ENCODE results near the gene WDR64.
A peak's percentile ranks its signal among the peaks of the same experiment; 100 is the strongest.
"Not testable (repeated sequence)": the region's sequence is repeated elsewhere in the genome, so short reads cannot be mapped to it uniquely, and the experiment has no call there.

The WDR64 gene

GRCh38 chr1:241684108-241684507 is 32.0 kb downstream of the WDR64 start:
- CTCF ChIA-PET = no interaction called here
- DNase-seq = no peak
- Mint-ChIP-seq H3K4me3 (no peak overlapping the region), H3K36me3 (no peaks in the 10 kb centered on the region), H3K4me1 (peaks cover 1% of the 10 kb centered on the region), H3K27ac (no peak overlapping the region), H3K27me3 (peaks cover 4% of the 10 kb centered on the region), H3K9me3 (no peaks in the 10 kb centered on the region)

GRCh38 chr1:241688940-241689368 is 36.9 kb downstream of the WDR64 start:
- CTCF ChIA-PET = interaction anchor here (1.6 kb wide), 1 partner anchor 10 kb away, joined by 3 read pairs; no protein-coding TSS in a partner anchor
- Mint-ChIP-seq H3K4me3 (no peak overlapping the region), H3K4me1 (no peaks in the 10 kb centered on the region), H3K36me3 (no peaks in the 10 kb centered on the region), H3K27me3 (no peaks in the 10 kb centered on the region), H3K9me3 (no peaks in the 10 kb centered on the region), H3K27ac (no peak overlapping the region)
- DNase-seq = no peak

GRCh38 chr1:241695246-241696171 is 43.4 kb downstream of the WDR64 start:
- CTCF ChIA-PET = no interaction called here
- H3K27ac Mint-ChIP-seq = no peak overlapping the region
- no peak overlapping the region for H3K4me3 Mint-ChIP-seq
- no peak for DNase-seq
- H3K27me3 Mint-ChIP-seq = no peaks in the 10 kb centered on the region
- no peaks in the 10 kb centered on the region for H3K36me3 Mint-ChIP-seq
- no peaks in the 10 kb centered on the region for H3K4me1 Mint-ChIP-seq
- no peaks in the 10 kb centered on the region for H3K9me3 Mint-ChIP-seq

DNA sequence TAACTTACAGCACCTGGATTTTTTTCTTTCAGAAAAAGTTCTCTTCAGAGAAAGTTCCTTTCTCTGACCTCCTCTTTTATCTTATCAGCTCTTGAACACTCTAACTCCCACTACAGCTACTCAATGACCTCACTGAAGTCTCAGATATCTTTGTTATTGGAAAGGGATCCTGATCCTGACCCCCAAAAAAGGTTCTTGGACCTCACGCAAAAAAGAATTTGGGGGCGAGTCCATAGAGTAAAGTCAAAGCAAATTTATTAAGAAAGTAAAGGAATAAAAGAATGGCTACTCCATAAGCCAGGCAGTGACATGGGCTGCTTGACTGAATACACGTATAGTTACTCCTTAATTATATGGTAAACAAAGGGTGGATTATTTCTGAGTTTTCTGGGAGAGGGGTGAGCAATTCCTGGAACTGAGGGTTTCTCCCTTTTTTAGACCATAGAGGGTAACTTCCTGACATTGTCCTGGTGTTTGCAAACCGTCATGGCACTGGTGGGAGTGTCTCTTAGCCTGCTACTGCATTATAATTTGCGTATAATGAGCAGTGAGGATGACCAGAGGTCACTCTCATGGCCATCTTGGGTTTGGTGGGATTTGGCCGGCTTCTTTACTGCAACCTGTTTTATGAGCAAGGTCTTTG is 44.2 kb downstream of the WDR64 start:
- Mint-ChIP-seq H3K4me1 (peaks cover 3% of the 10 kb centered on the region), H3K4me3 (no peak overlapping the region), H3K9me3 (no peaks in the 10 kb centered on the region), H3K27ac (no peak overlapping the region), H3K27me3 (no peaks in the 10 kb centered on the region), H3K36me3 (no peaks in the 10 kb centered on the region)
- DNase-seq = no peak
- CTCF ChIA-PET = no interaction called here

GRCh38 chr1:241696815-241697639 is 44.9 kb downstream of the WDR64 start:
- CTCF ChIA-PET = no interaction called here
- no peak overlapping the region for H3K27ac Mint-ChIP-seq

DNA sequence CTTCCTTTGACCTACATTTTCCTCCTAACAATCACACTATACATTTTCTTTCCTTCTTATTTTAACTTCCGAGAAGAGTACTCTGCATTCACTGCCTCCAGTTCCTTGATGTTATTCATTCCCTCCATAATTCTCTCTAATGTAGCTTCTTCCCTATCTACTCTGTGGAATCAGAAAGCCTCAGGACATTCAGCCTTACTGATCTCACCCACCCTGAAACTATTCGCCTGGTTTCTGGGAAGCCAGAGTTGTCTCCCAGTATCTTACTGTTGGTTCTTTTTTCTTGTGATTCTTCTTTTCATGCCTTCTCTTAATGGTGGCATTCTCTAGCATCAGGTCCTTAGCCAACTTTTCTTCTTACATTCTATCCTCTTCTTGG is 45.5 kb downstream of the WDR64 start:
- no peaks in the 10 kb centered on the region for H3K27me3 Mint-ChIP-seq
- no peak for DNase-seq
- CTCF ChIA-PET = no interaction called here
- H3K4me3 Mint-ChIP-seq = no peak overlapping the region
- H3K27ac Mint-ChIP-seq = no peak overlapping the region
- H3K36me3 Mint-ChIP-seq = no peaks in the 10 kb centered on the region
- peaks cover 10% of the 10 kb centered on the region for H3K4me1 Mint-ChIP-seq
- no peaks in the 10 kb centered on the region for H3K9me3 Mint-ChIP-seq

More at GRCh38 chr1:241696815-241697639, 44.9 kb downstream of the WDR64 start:
- no peaks in the 10 kb centered on the region for H3K9me3 Mint-ChIP-seq
- H3K4me3 Mint-ChIP-seq = no peak overlapping the region
- no peaks in the 10 kb centered on the region for H3K36me3 Mint-ChIP-seq
- H3K4me1 Mint-ChIP-seq = peaks cover 10% of the 10 kb centered on the region
- no peak for DNase-seq
- H3K27me3 Mint-ChIP-seq = no peaks in the 10 kb centered on the region

GRCh38 chr1:241698177-241698576 is 46.1 kb downstream of the WDR64 start:
- Mint-ChIP-seq H3K36me3 (no peaks in the 10 kb centered on the region), H3K4me1 (peaks cover 10% of the 10 kb centered on the region), H3K4me3 (no peak overlapping the region), H3K27me3 (no peaks in the 10 kb centered on the region), H3K9me3 (no peaks in the 10 kb centered on the region), H3K27ac (no peak overlapping the region)
- DNase-seq = no peak
- CTCF ChIA-PET = no interaction called here

DNA sequence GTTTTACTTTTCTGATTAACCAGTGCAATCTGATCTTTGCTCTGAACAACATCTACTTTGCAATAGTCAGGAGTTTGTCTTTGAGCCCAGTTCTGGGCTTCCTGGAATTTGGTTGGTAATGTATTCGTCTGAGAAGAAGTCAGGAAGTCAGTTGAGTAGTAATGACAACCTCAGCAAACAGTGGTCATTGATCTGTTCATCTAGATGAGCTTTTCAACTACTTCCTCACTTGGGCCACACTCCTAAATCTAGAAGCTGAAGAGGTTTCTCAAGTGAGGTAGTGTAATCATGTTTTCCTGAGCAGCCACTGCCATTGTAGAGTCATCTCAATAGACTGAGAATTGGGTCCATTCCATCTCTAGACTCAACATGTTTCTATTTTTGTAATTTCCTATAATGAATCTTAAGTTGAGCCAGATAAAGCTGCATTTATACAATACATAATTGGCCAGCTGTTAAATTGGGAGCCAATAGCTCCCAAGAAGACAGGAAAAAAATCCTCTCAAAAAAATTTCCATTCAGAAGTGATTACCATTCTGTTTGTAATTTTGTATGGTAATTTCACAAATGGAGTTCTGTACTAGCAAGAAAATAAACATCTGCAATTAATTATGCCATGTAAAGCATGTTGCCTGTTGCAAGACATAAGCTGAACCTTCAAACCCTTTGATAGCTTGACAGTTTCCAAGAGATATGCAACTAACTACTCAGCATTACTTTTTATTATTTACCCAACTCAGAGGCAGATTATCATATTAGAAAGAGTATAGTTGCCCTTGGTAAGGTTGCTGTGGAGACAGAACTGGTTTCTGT is 49.6 kb downstream of the WDR64 start:
- no peak overlapping the region for H3K4me3 Mint-ChIP-seq
- CTCF ChIA-PET = interaction anchor here (1.2 kb wide), 1 partner anchor 13 kb away, joined by 5 read pairs; no protein-coding TSS in a partner anchor
- H3K9me3 Mint-ChIP-seq = peaks cover 3% of the 10 kb centered on the region

DNA sequence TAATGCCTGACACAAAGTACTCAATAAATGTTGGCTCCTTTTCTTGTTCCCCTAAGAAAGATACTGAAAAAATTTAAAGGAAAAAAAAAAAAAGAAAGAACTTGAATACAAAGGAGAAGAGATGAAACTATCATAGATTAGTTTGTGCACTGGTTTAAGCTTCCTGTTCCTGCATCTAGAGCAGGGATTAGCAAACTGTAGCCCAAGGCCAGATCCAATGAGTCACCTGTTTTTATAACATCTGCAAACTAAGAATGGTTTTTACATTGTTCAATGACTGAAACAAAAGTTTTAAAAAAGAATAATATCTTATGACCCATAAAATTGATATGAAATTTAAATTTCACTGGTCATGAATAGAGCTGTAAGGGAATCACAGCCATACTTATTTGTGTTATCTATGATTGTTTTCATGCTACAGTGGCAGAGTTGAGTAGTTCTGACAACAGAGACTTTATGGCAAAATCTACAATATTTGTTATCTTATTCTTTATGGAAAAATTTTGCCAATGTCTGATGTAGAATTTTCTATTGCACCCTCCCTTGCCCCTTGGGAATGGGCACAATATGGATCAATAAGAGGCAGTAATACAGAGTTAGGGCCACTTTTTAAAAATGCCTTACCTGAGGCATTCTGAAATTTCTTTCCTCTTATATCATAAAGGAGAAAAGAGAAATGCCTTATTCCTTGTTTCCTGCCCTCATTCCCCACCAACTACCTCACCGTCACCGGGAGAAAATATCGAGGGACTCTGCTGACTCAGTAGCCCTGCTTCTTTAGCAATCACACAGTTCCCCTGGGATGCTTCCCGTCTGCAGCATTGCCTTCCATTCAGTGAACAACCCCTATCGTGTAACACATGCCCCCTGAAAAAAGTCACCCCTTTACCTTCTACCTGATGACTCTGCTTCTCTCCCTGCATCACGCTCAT is 50.6 kb downstream of the WDR64 start:
- peaks cover 3% of the 10 kb centered on the region for H3K9me3 Mint-ChIP-seq
- DNase-seq = no peak
- H3K27ac Mint-ChIP-seq = no peak overlapping the region
- no peaks in the 10 kb centered on the region for H3K36me3 Mint-ChIP-seq
- H3K27me3 Mint-ChIP-seq = no peaks in the 10 kb centered on the region
- no peak overlapping the region for H3K4me3 Mint-ChIP-seq
- H3K4me1 Mint-ChIP-seq = peaks cover 22% of the 10 kb centered on the region
- CTCF ChIA-PET = interaction anchor here (1.2 kb wide), 1 partner anchor 12 kb away, joined by 5 read pairs; no protein-coding TSS in a partner anchor

More for the DNA sequence above, 49.6 kb downstream of the WDR64 start:
- H3K27ac Mint-ChIP-seq = no peak overlapping the region
- no peaks in the 10 kb centered on the region for H3K36me3 Mint-ChIP-seq
- DNase-seq = no peak
- no peaks in the 10 kb centered on the region for H3K27me3 Mint-ChIP-seq
- H3K4me1 Mint-ChIP-seq = peaks cover 13% of the 10 kb centered on the region

GRCh38 chr1:241703739-241704138 is 51.7 kb downstream of the WDR64 start:
- H3K36me3 Mint-ChIP-seq, H3K9me3 Mint-ChIP-seq, DNase-seq, CTCF ChIA-PET, H3K4me3 Mint-ChIP-seq, H3K27me3 Mint-ChIP-seq, H3K27ac Mint-ChIP-seq: not testable (repeated sequence)
- H3K4me1 Mint-ChIP-seq = peaks cover 22% of the 10 kb centered on the region

DNA sequence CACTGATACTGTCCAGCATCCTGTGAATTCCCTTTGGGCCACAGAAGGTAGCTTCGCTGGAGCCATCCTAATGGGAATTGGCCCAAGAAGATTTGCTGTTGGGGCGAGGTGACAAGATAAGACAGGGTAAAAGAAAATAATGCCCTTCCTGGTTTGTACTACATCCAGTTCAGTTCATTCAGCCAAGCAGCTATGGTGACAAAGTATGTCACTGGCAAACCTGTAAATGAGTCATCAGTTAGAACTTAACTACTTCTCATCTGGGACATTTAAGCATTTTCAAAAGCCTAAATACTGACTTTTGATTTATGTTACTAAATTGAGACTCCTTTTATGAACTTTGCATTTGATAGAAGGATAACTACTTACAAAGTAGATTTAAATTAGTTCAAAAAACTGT is 54.2 kb downstream of the WDR64 start:
- CTCF ChIA-PET = interaction anchor here (1.3 kb wide), 1 partner anchor 96 kb away, joined by 4 read pairs; no protein-coding TSS in a partner anchor
- DNase-seq = no peak
- H3K4me3 Mint-ChIP-seq = no peak overlapping the region

GRCh38 chr1:241706967-241707366 is 54.9 kb downstream of the WDR64 start:
- CTCF ChIA-PET = interaction anchor here (1.3 kb wide), 1 partner anchor 96 kb away, joined by 4 read pairs; no protein-coding TSS in a partner anchor
- H3K9me3 Mint-ChIP-seq = peaks cover 3% of the 10 kb centered on the region
- no peaks in the 10 kb centered on the region for H3K27me3 Mint-ChIP-seq
- H3K27ac Mint-ChIP-seq = no peak overlapping the region
- no peak overlapping the region for H3K4me3 Mint-ChIP-seq
- H3K36me3 Mint-ChIP-seq = no peaks in the 10 kb centered on the region
- peaks cover 12% of the 10 kb centered on the region for H3K4me1 Mint-ChIP-seq
- DNase-seq = peak; percentile 46

More for the DNA sequence above, 54.2 kb downstream of the WDR64 start:
- H3K9me3 Mint-ChIP-seq = peaks cover 3% of the 10 kb centered on the region
- H3K27me3 Mint-ChIP-seq = no peaks in the 10 kb centered on the region
- no peaks in the 10 kb centered on the region for H3K36me3 Mint-ChIP-seq
- no peak overlapping the region for H3K27ac Mint-ChIP-seq
- peaks cover 19% of the 10 kb centered on the region for H3K4me1 Mint-ChIP-seq
